H1 (cell line): Measurements from ENCODE around the gene GATD1. TPM values are rescaled to one million over a fixed set of nuclear protein-coding genes. Genes with fewer than 3 reads are reported as not detected.

ENCODE experiments used
- CHD7 ChIP-seq: fragments of 300-600 bp; sonication (generic); IDR thresholded peaks from 2 replicates; pipeline ENCODE4 v1.7.1; 2012; ENCODE audit warnings: low read length, moderate library complexity, mild to moderate bottlenecking, inconsistent platforms; ENCODE audit not compliant: insufficient replicate concordance
- CREB1 ChIP-seq: IDR thresholded peaks from 2 replicates; pipeline ENCODE4 v1.6.1; 2012; ENCODE audit warnings: inconsistent platforms
- CTCF ChIP-seq, 3 experiments: IDR thresholded peaks; 1 replicate in 2 of 3; 2 replicates in 1 of 3; pipeline versions ENCODE4 v1.5.1 to v1.6.1; 2011; ENCODE audit warnings: low read length in 3 of 3, mild to moderate bottlenecking in 3 of 3, inconsistent platforms in 2 of 3, low read depth in 1 of 3, moderate library complexity in 1 of 3; ENCODE audit not compliant: insufficient read depth in 1 of 3; ENCODE audit errors: control extremely low read depth in 1 of 3
- E2F6 ChIP-seq: IDR thresholded peaks from 2 replicates; pipeline ENCODE4 v1.6.1; 2012; ENCODE audit warnings: inconsistent platforms
- KDM4A ChIP-seq: IDR thresholded peaks from one replicate; pipeline ENCODE4 v1.7.1; 2012; ENCODE audit warnings: low read depth, mild to moderate bottlenecking, moderate library complexity, low read length, inconsistent platforms; ENCODE audit not compliant: severe bottlenecking
- POLR2AphosphoS5 ChIP-seq: IDR thresholded peaks from 2 replicates; pipeline ENCODE4 v1.6.1; 2011; ENCODE audit warnings: low read depth, low read length
- SIN3A ChIP-seq, 2 experiments: IDR thresholded peaks in 1 of 2; conservative IDR thresholded peaks in 1 of 2; 2 replicates each; pipeline ENCODE4 v1.6.1; 2011 to 2012; ENCODE audit warnings: low read length in 2 of 2, improper control_type of control experiment in 1 of 2, low read depth in 1 of 2, mild to moderate bottlenecking in 1 of 2
- TBP ChIP-seq: IDR thresholded peaks from 2 replicates; pipeline ENCODE4 v1.6.1; 2011; ENCODE audit warnings: low read depth, low read length, improper control_type of control experiment
- polyA plus RNA-seq, 7 experiments: library from polyadenylated mRNA; depleted of rRNA in 3 of 7; stranded (reverse) in 5 of 7; unstranded in 2 of 7; fragments of >200 nt in 5 of 7; fragments of 200-250 nt in 2 of 7; gene quantifications; 1 replicate in 5 of 7; 2 replicates in 1 of 7; 4 replicates in 1 of 7; pipeline versions ENCODE4 v1.2.1 to v1.2.3, GENCODE V29; 2011 to 2013; ENCODE audit warnings: missing spikeins in 2 of 7, mixed read lengths in 2 of 7
- total RNA-seq: library from RNA; stranded (reverse); fragmentation: NEBNext Ultra II Directional; extraction: Animal tissue kit (Norgen Biotek cat#: 25700); gene quantifications from 2 replicates; pipeline ENCODE4 v1.2.1, GENCODE V29; 2021

GATD1 gene
- total and polyA plus RNA-seq, 2 of the 8 experiments (the other 6 are each of a cell fraction or from before 2014, with no cell fraction given), result 47.5 to 54.8 TPM

- no peak for TF ChIP-seq CHD7
- TF ChIP-seq KDM4A, result no peak
- no peak for TF ChIP-seq SIN3A (conservative IDR thresholded peaks at IDR 0.05 in 1 of 2, IDR thresholded peaks at IDR 0.05 in 1 of 2; ENCODE audit: low read depth in 1 of 2, low read length in 2 of 2)
- no peak for TF ChIP-seq TBP
- no peak for TF ChIP-seq E2F6
- no peak for TF ChIP-seq POLR2AphosphoS5
- no peak for TF ChIP-seq CREB1
- TF ChIP-seq CTCF (IDR thresholded peaks at IDR 0.05; ENCODE audit: control extremely low read depth in 1 of 3, insufficient read depth in 1 of 3, low read depth in 1 of 3, low read length in 3 of 3), result no peak
Measured at GRCh38 chr11:771617-772204, 5.6 kb downstream of the GATD1 start (continued).
